SK-N-MC (cell line): ENCODE measurements around the gene KNTC1.

Source experiments
- DNase-seq: peaks from one replicate; pipeline ENCODE4 v3.0.0-alpha.2; 2011; ENCODE audit warnings: low read depth, low spot score
- H3K27ac ChIP-seq: fragments of 200-600 bp; sonication (generic); 2 replicates; pipeline ENCODE4 v1.5.1; 2016; ENCODE audit warnings: mixed run types
- H3K36me3 ChIP-seq: fragments of 200-600 bp; sonication (generic); 2 replicates; pipeline ENCODE4 v1.6.1; 2017; ENCODE audit warnings: antibody characterized with exemption, low read length, mixed read lengths; ENCODE audit not compliant: insufficient read depth
- H3K4me3 ChIP-seq: fragments of 200-600 bp; sonication (generic); 2 replicates; pipeline ENCODE4 v1.5.1; 2016
- H3K9ac ChIP-seq: fragments of 200-600 bp; sonication (generic); 2 replicates; pipeline ENCODE4 v1.8.0; 2017; ENCODE audit warnings: mixed run types, mixed read lengths; ENCODE audit not compliant: insufficient read length
- H3K9me3 ChIP-seq: fragments of 200-600 bp; sonication (generic); 2 replicates; pipeline ENCODE4 v1.6.1; 2017; ENCODE audit warnings: low read depth, mild to moderate bottlenecking, antibody characterized with exemption, low read length, moderate library complexity, mixed read lengths
- EZH2 ChIP-seq: fragments of 200-600 bp; sonication (generic); IDR thresholded peaks from one replicate; pipeline ENCODE4 v1.6.1; 2017; ENCODE audit warnings: antibody characterized with exemption
- FOXP2 ChIP-seq: optimal IDR thresholded peaks from 2 replicates; pipeline ENCODE3; 2011; ENCODE audit warnings: mild to moderate bottlenecking, moderate library complexity; ENCODE audit not compliant: insufficient read depth; ENCODE audit errors: extremely low read length, control extremely low read depth
- POLR2AphosphoS5 ChIP-seq: IDR thresholded peaks from 2 replicates; pipeline ENCODE4 v1.6.1; 2012; ENCODE audit warnings: mild to moderate bottlenecking, low read depth, low read length, borderline replicate concordance

KNTC1 gene

GRCh38 chr12:122669397-122670070 is 142.5 kb downstream of the KNTC1 start:
- no peak for TF ChIP-seq FOXP2
- no peak for TF ChIP-seq EZH2
- no peak for TF ChIP-seq POLR2AphosphoS5
- no peak for DNase-seq
- H3K36me3 ChIP-seq, result no peaks in the 10 kb centered on the region
- H3K27ac ChIP-seq, result no peak overlapping the region
- no peaks in the 10 kb centered on the region for H3K9me3 ChIP-seq
- H3K4me3 ChIP-seq, result no peak overlapping the region
- no peak overlapping the region for H3K9ac ChIP-seq

- Histone ChIP-seq H3K4me3 (no peak overlapping the region), H3K36me3 (no peaks in the 10 kb centered on the region), H3K9ac (no peak overlapping the region), H3K27ac (no peak overlapping the region), H3K9me3 (no peaks in the 10 kb centered on the region)
- TF ChIP-seq POLR2AphosphoS5, result no peak
- no peak for TF ChIP-seq EZH2
- TF ChIP-seq FOXP2, result no peak
- no peak for DNase-seq
These were observed 145.5 kb downstream of the KNTC1 start for GRCh38 chr12:122672515-122672914.
